Skin of body (tissue), 2 donors: ENCODE data around the gene LEO1. TPM values are rescaled to one million over a fixed set of nuclear protein-coding genes. Genes with fewer than 3 reads are reported as not detected.

ENCODE experiments used
- DNase-seq: peaks from one replicate; lab custom pipeline; 2025; lab: John Stamatoyannopoulos, UW
- total RNA-seq: library from RNA; depleted of rRNA; stranded (reverse); fragments of >200 nt; gene quantifications from one replicate; pipeline ENCODE4 v1.2.3, GENCODE V29; 2014

The LEO1 gene
- total RNA-seq, result 21.1 TPM

DNA sequence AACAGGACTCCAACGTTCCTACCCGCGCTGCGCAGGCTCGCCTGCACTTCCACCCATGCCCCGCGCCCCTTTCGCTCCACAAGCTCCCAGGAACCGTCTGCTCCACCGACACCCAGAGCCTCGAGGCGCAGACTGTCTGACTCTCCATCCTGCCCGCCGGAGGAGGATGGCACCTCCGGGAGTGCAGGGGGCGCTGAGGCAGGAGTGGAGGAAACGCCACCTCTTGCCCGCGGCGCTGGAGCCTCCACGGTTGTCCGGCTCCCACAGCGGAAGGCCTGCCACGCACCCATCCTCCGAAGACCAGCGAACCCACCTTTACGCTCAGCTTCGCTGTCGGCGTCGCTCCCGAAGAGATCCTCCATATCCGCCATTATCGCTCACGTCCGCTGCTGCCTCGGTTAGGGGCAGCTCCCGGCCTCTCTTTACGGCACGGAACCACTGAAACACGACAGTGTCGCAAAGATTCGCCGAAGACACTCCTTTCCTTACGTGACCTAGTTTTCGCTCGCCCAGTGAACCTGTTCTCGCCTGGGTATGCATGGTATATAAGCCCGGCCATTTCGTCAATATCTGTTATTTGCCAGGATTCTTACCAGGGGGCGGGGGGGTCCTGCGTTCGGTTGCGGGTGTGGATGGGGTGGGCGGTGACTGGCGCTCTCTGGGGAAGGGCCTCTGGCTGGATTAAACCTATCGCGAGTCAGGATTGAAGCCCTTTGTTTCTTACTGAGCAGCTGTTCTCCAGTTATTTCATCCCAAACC, at the start of gene LEO1:
TSS of gene LEO1 (minus strand) at position 404 of the 759 bp plus-strand sequence. CDS start at position 371, 33 bp downstream.
- DNase-seq, result peak; percentile 91

GRCh38 chr15:52021128-52021671, 49.6 kb upstream of the LEO1 start:
- DNase-seq, result peak; percentile 27

- DNase-seq, result peak; percentile 44
Observed at GRCh38 chr15:52020221-52021085, 48.9 kb upstream of the LEO1 start.

DNA sequence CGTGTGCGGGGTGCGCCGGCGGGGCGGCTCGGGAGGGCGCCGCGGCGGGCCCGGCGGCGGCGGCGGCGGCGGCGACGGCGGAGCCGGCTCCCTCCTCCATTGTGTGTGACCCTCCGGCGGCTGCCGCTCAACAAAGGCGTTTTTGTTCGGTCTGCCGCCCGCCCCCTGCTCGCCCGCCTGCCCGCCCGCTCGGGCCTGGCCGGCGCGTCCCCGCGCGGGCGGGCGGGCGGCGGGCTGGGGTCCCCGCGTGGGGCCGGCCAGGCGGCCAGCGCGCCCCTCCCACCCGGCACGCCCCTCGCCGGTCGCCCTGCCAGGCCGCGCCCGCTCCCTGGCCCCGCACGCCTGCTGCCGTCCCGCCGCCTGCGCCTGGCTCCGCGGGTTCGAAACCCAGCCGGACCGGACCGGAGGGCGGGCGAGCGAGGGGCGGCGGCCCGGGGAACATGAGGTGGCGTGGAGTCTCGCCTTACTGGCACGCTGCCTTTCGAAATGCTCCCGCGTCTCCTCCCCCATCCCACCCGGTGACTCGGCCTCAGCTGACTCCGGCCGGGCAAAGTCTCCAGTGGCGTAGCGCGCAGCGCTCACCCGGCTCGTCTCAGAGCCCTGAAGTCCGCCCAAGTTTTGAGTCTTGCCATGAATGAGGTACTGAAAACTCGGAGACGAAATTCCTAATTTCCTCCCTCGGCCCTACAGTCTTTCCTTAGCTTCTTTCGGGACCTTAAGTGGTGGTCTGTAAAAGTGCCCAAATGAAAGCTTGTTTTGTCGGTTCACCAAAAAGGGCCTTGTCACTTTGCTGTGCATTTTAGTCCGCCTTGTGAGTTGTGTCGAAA, 48.0 kb upstream of the LEO1 start:
- peak; percentile 56 for DNase-seq

GRCh38 chr15:52018693-52019393, 47.3 kb upstream of the LEO1 start, which contains the start of gene MAPK6:
Gene MAPK6 (plus strand): TSS chr15:52019219. CDS start chr15:52046461, 27,242 bp downstream.
- peak; percentile 93 for DNase-seq

GRCh38 chr15:52018244-52018643, 46.7 kb upstream of the LEO1 start:
- no peak for DNase-seq

DNA sequence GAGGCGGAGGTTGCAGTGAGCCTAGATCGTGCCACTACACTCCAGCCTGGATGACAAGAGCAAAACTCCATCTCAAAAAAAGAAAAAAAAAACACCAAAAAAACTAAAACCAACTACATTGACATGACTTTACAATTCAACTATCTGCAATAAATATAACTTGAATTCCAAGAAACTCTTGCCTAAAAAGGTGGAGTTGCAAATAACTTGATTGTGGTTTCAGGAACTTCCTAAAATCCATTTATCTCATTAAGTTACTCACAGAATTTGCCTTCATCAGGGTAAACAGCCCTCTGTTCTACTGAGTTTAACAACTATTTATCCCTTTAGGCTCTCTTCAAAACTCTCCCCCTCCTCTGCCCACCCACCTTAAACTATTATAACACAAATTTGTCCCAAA, 44.7 kb upstream of the LEO1 start:
- DNase-seq, result no peak

GRCh38 chr15:52014616-52015015, 43.0 kb upstream of the LEO1 start:
- DNase-seq, result no peak

GRCh38 chr15:52013151-52013791, 41.7 kb upstream of the LEO1 start:
- DNase-seq, result no peak

GRCh38 chr15:52012210-52012609, 40.6 kb upstream of the LEO1 start:
- DNase-seq, result no peak

- DNase-seq, result no peak
Observed at GRCh38 chr15:52011711-52012144, 40.1 kb upstream of the LEO1 start.

DNA sequence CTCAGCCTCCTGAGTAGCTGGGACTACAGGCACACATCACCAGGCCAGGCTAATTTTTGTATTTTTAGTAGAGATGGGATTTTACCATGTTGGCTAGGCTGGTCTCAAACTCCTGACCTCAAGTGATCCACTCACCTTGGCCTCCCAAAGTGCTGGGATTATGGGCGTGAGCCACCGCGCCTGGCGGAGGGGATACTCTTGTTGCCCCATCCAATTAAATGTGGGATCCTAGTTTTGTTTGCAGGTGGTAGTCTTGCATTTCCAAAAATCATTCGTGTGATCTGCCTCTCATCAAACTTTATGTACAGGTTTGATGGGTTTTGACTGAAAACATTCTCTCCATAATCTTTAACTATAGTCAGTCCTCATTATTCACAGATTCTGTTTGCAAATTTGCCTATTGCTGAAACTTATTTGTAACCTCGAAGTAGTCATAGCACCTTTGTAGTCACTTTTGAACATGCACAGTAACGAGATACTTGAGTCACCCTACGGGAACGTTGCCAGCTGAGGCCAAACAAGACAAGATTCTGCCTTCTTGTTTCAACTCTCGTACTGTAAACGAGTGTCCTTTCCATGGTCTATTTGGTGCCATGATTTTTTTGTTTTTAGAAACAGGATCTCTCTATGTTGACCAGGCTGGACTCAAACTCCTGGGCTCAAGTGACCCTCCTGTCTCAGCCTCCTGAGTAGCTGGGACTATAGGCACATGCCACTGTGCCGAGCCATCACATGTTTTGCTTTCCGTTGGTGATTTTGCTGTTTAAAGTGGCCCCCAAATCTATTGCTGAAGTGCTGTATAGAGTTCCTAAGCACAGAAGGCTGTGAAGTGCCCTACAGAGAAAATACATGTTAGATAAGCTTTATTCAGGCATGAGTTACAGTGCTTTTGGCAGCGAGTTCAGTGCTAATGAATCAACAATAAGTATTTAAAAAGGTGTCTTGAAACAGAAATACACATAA, 39.3 kb upstream of the LEO1 start:
- DNase-seq, result no peak

DNA sequence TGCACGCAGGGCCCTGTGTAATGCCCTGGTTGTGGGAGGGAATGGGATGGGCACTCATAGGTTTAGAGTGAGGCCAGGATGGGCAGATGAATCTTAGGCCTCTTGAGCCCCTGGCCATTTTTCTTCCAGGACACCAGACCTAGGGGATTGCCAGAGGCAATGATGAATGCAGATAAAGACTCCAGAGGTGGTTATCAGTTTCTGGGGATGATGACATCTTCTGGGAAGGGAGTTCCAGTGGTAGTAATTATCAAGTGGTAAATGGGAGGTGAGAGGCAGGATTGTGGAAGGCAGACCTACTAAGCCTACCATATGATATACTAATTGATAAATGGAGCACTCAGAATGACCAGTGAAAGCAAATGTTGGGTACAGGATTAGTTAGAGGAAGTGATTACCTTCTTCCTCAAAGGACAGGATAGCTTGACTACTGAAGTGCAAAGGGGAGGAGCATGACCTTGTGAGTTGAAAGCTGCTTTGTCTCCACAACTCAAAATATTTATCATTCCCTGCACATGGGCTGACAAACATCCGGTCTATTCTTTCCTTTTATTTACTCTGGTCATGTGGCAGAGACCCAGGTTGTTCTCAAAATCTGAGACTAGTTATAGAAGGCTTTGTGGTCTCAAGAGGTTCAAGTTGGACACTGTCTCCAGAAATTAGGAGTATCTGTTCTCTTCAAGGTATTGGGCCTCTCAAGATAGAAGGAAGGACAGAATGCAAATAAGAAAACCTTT, 37.3 kb upstream of the LEO1 start:
- no peak for DNase-seq

- DNase-seq, result no peak
Observed at GRCh38 chr15:52008359-52008697, 36.8 kb upstream of the LEO1 start.

GRCh38 chr15:52006702-52007340, 35.2 kb upstream of the LEO1 start:
- peak; percentile 10 for DNase-seq

- DNase-seq, result no peak
Observed at GRCh38 chr15:52005748-52006701, 34.4 kb upstream of the LEO1 start.

DNA sequence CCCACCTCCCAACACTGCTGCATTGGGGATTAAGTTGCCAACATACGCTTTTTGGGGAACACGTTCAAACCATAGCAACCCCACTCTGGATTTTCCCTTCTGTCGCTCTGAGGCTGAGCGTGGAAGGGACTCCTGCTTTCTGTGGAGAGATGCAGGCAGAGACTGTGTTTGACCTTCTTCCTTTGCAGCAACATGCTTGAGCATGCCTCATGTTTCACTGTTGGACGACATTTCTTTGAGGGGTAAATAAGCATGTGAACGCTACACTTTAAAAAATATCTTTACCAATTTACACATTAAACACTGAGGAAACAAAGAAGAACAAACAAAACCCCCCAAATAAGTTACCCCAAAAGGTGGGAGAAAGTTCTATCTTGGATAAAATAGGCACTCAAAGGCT, 33.2 kb upstream of the LEO1 start:
- DNase-seq, result no peak
